HG03571 (cell line): ENCODE measurements around the gene GLB1L.
"Not testable (repeated sequence)": the region's sequence is repeated elsewhere in the genome, so short reads cannot be mapped to it uniquely, and the experiment has no call there.

Experiments used
- ATAC-seq: cut with Tn5 transposase; IDR thresholded peaks from one replicate; pipeline ENCODE4 v1.9.1; 2021; ENCODE audit not compliant: unreplicated experiment

The GLB1L gene

GRCh38 chr2:219209236-219210195, 35.7 kb downstream of the GLB1L start:
- ATAC-seq = no peak

GRCh38 chr2:219207884-219208740, 37.1 kb downstream of the GLB1L start:
- ATAC-seq = no peak

DNA sequence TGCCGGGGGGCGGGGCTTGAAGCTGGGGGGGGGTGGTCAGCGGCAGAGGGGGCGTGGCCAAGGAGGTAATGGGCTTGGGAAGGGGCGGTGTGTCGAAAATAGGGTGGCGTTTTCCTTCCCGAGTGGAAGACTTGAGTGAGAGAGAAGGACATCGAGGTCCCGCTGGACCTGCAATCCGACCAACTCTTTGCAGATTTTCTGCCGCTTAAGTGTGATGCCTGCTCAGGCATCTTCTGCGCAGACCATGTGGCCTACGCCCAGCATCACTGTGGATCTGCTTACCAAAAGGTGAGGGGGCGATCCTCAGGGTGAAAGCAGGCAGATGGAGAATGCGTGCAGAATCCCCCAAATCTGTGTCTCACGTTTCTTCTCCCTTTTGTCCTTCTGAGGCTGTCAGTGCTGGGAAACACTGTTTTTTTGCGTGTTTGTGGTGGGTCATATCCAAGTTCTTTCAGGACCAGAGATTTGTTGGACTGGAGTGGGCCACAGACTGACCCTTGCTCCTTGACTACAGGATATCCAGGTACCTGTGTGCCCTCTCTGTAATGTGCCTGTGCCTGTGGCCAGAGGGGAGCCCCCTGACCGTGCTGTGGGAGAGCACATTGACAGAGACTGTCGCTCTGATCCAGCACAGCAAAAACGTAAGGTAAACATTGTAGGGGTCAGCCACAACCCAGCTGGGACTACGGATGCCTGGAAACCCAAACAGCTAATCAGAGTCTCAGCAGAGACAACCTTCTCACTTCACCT, 37.9 kb downstream of the GLB1L start:
- ATAC-seq = no peak

GRCh38 chr2:219206328-219207133, 38.7 kb downstream of the GLB1L start, which contains the start of gene ZFAND2B:
ZFAND2B (plus strand) TSS chr2:219206782; CDS start chr2:219206988, 206 bp downstream.
- ATAC-seq = peak; percentile 97

GRCh38 chr2:219205981-219206327, 39.3 kb downstream of the GLB1L start:
- no peak for ATAC-seq

DNA sequence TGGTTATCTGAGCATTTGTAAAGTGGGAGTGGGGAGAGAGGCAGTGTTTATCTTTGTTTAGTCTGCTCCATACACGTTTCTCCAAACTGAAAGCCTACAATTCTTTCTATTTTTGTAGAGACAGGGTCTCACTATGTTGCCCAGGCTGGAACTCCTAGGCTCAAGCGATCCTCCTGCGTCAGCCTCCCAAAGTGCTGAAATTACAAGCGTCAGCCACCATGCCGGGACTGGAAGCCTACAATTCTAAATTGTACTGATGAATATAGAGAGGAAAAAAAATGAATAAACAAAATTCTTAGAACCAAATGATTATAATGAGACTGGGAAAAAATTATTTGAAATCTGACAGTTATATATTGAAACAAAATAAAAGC, 40.1 kb downstream of the GLB1L start:
- no peak for ATAC-seq

- no peak for ATAC-seq
Observed at GRCh38 chr2:219204425-219205164, 40.6 kb downstream of the GLB1L start.

DNA sequence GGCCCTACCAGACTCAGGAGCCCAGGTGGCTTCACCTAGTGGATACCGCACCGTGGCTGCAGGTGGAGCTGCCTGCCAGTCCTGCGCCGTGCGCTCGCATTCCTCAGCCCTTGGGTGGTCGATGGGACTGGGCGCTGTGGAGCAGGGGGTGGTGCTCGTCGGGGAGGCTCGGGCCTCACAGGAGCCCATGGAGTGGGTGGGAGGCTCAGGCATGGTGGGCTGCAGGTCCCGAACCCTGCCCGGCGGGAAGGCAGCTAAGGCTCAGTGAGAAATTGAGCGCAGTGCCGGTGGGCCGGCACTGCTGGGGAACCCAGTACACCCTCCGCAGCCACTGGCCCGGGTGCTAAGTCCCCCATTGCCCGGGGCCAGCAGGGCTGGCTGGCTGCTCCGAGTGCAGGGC, 43.9 kb downstream of the GLB1L start:
- not testable (repeated sequence) for ATAC-seq

GRCh38 chr2:219200502-219201326, 44.5 kb downstream of the GLB1L start:
- not testable (repeated sequence) for ATAC-seq

DNA sequence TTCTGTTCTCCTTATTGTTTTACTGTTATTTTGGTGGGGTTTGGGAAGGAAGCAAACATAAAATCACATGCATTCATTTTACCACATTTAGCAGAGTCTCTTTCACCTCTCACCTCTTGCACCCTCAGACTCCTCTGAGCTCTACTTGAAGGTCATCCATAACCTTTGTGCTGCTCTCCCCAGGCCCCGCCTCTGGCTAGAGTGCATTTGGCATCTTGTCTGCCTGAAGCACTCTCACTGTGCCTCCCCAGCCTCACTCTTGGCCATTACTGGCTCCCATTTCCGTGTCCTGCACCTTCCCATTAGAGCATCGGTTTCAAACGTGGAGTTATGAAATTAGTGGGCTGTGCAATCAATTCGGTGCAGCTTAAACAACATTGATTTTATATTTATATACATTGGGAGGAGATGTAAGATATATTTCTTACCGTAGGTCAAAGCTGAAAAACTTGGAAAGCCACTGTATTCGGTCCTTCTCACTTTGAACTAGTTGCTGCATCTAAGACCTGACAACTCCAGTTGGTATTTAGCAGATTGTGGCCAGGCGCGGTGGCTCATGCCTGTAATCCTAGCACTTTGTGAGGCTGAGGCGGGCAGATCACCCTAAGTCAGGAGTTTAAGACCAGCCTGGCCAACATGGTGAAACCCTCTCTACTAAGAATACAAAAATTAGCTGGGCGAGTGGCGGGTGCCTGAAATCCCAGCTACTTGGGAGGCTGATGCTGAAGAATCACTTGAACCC, 45.6 kb downstream of the GLB1L start:
- ATAC-seq = no peak

GRCh38 chr2:219198974-219199373, 46.3 kb downstream of the GLB1L start:
- no peak for ATAC-seq

- no peak for ATAC-seq
Observed at GRCh38 chr2:219197388-219197787, 47.9 kb downstream of the GLB1L start.

- ATAC-seq = no peak
Observed at GRCh38 chr2:219186754-219187456, 58.3 kb downstream of the GLB1L start.
